Ramos (cell line): ENCODE measurements around the gene USP28.
"Not testable (repeated sequence)": the region's sequence is repeated elsewhere in the genome, so short reads cannot be mapped to it uniquely, and the experiment has no call there.

ENCODE experiments used
- in situ Hi-C: fragments of 300-500 bp; cut with MboI; formaldehyde crosslinking; loops from one replicate; pipeline ENCODE4 v1.14.3; 2022; ENCODE audit warnings: low sequenced_read_pairs; ENCODE audit not compliant: unreplicated experiment

USP28 gene

GRCh38 chr11:113782134-113782533, 93.2 kb downstream of the USP28 start:
- in situ Hi-C loops, result no loop called here

- in situ Hi-C loops, result no loop called here
These were observed 93.7 kb downstream of the USP28 start for GRCh38 chr11:113781682-113782081.

- in situ Hi-C loops, result no loop called here
These were observed 95.9 kb downstream of the USP28 start, which contains the start of gene CLDN25 for GRCh38 chr11:113779496-113779895. CLDN25 (plus strand) TSS chr11:113779796; CDS start chr11:113779796, 0 bp downstream.

GRCh38 chr11:113778111-113778910, 97.1 kb downstream of the USP28 start:
- in situ Hi-C loops, result no loop called here

GRCh38 chr11:113774174-113774503, 101.2 kb downstream of the USP28 start:
- in situ Hi-C loops, result no loop called here

- in situ Hi-C loops, result no loop called here
These were observed 101.8 kb downstream of the USP28 start, which contains the start of gene ZW10 for GRCh38 chr11:113773416-113774173. ZW10 (minus strand) TSS chr11:113773692; CDS start chr11:113773666, 26 bp downstream.

GRCh38 chr11:113773092-113773415, 102.3 kb downstream of the USP28 start:
- in situ Hi-C loops, result no loop called here

- in situ Hi-C loops, result no loop called here
These were observed 103.4 kb downstream of the USP28 start for GRCh38 chr11:113771964-113772363.

GRCh38 chr11:113764527-113765219, 110.7 kb downstream of the USP28 start:
- in situ Hi-C loops, result no loop called here

GRCh38 chr11:113763040-113763439, 112.3 kb downstream of the USP28 start:
- in situ Hi-C loops, result not testable (repeated sequence)

- in situ Hi-C loops, result no loop called here
These were observed 115.1 kb downstream of the USP28 start for GRCh38 chr11:113760241-113760640.

- in situ Hi-C loops, result no loop called here
These were observed 122.4 kb downstream of the USP28 start for GRCh38 chr11:113752932-113753331.
